Measurements from ENCODE around the gene PSTK. TPM values are rescaled to one million over a fixed set of nuclear protein-coding genes. Genes with fewer than 3 reads are reported as not detected.

Gene PSTK
- total RNA-seq, 2 donors from 2014 or later = 1.7 to 2.6 TPM

- intact Hi-C loops (cut with DNase I) = no loop called here
- Histone ChIP-seq H3K9me3 (no peaks in the 10 kb centered on the region), H3K27me3 (no peaks in the 10 kb centered on the region)
These were observed 39.1 kb downstream of the PSTK start for GRCh38 chr10:123019264-123019663.

DNA sequence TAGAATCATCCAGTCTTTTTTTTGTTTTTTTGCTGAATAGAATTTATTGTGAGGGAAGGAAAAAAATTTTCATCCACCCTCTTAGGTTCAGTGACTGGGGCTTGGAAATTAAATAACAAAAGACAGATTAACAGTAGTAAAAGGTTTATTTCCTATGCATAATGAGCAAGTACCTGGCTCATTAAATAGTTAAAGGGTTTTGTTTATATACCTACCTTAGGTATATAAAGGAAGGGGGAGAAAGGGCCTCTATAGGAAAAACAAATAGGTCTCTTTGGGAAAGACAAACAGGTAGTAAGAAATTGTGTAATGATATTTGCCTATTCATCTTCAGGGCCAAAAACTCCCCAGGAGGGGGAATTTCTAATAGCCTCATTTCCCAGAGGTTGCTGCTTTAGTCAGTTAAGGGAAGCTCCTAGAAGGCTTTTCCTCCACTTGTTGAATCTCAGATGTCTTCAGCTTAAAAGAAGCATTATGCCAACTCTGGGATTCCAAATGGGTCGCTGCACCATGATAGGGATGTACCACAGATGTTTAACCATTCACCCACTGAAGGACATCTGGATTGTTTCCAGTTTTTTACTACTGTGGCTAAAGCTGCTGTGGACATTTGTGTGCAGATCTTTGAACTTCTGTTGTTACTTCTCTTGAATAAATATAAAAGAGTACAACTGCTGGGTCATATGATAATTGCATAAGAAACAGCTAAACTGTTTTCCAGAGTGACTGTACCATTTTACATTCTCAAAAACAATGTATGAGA lies 39.9 kb downstream of the PSTK start:
- no peaks in the 10 kb centered on the region for H3K27me3 ChIP-seq
- no peak for DNase-seq
- H3K4me1 ChIP-seq = no peaks in the 10 kb centered on the region
- no peak overlapping the region for H3K27ac ChIP-seq
- TF ChIP-seq, protein P1, sequence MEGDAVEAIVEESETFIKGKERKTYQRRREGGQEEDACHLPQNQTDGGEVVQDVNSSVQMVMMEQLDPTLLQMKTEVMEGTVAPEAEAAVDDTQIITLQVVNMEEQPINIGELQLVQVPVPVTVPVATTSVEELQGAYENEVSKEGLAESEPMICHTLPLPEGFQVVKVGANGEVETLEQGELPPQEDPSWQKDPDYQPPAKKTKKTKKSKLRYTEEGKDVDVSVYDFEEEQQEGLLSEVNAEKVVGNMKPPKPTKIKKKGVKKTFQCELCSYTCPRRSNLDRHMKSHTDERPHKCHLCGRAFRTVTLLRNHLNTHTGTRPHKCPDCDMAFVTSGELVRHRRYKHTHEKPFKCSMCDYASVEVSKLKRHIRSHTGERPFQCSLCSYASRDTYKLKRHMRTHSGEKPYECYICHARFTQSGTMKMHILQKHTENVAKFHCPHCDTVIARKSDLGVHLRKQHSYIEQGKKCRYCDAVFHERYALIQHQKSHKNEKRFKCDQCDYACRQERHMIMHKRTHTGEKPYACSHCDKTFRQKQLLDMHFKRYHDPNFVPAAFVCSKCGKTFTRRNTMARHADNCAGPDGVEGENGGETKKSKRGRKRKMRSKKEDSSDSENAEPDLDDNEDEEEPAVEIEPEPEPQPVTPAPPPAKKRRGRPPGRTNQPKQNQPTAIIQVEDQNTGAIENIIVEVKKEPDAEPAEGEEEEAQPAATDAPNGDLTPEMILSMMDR (IDR thresholded peaks at IDR 0.05) = no peak
- no peaks in the 10 kb centered on the region for H3K36me3 ChIP-seq
- intact Hi-C loops (cut with DNase I) = no loop called here
- no peak overlapping the region for H3K4me3 ChIP-seq
- no peaks in the 10 kb centered on the region for H3K9me3 ChIP-seq
- H3K9ac ChIP-seq (ENCODE audit: low read depth in 2 of 2, low read length in 2 of 2) = no peak overlapping the region

More at GRCh38 chr10:123019264-123019663, 39.1 kb downstream of the PSTK start:
- Histone ChIP-seq H3K4me3 (no peak overlapping the region), H3K4me1 (no peaks in the 10 kb centered on the region), H3K9ac (ENCODE audit: low read depth in 2 of 2, low read length in 2 of 2) (no peak overlapping the region), H3K27ac (no peak overlapping the region), H3K36me3 (no peaks in the 10 kb centered on the region)
- no peak for DNase-seq
- TF ChIP-seq, protein P1 (IDR thresholded peaks at IDR 0.05) = no peak

GRCh38 chr10:123021517-123021916 lies 41.3 kb downstream of the PSTK start:
- Histone ChIP-seq H3K36me3 (no peaks in the 10 kb centered on the region), H3K4me3 (no peak overlapping the region), H3K9me3 (no peaks in the 10 kb centered on the region), H3K27me3 (no peaks in the 10 kb centered on the region), H3K9ac (ENCODE audit: low read depth in 2 of 2, low read length in 2 of 2) (no peak overlapping the region), H3K27ac (no peak overlapping the region), H3K4me1 (no peaks in the 10 kb centered on the region)
- no peak for DNase-seq
- TF ChIP-seq, protein P1 (IDR thresholded peaks at IDR 0.05) = no peak
- intact Hi-C loops (cut with DNase I) = no loop called here

GRCh38 chr10:123024540-123024939 lies 44.3 kb downstream of the PSTK start:
- no peak for DNase-seq
- Histone ChIP-seq H3K9ac (ENCODE audit: low read depth in 2 of 2, low read length in 2 of 2) (no peak overlapping the region), H3K27ac (no peak overlapping the region), H3K4me3 (no peak overlapping the region), H3K36me3 (no peaks in the 10 kb centered on the region), H3K9me3 (no peaks in the 10 kb centered on the region), H3K27me3 (no peaks in the 10 kb centered on the region), H3K4me1 (no peaks in the 10 kb centered on the region)
- TF ChIP-seq, protein P1 (IDR thresholded peaks at IDR 0.05) = no peak
- intact Hi-C loops (cut with DNase I) = no loop called here

GRCh38 chr10:123026302-123026701 lies 46.1 kb downstream of the PSTK start:
- H3K4me1 ChIP-seq = no peaks in the 10 kb centered on the region
- no peak for DNase-seq
- H3K27me3 ChIP-seq = no peaks in the 10 kb centered on the region
- TF ChIP-seq, protein P1 (IDR thresholded peaks at IDR 0.05) = no peak
- H3K36me3 ChIP-seq = no peaks in the 10 kb centered on the region
- no peak overlapping the region for H3K27ac ChIP-seq
- intact Hi-C loops (cut with DNase I) = no loop called here
- no peak overlapping the region for H3K4me3 ChIP-seq
- H3K9ac ChIP-seq (ENCODE audit: low read depth in 2 of 2, low read length in 2 of 2) = no peak overlapping the region
- H3K9me3 ChIP-seq = no peaks in the 10 kb centered on the region

Data from colonic mucosa (tissue), 4 donors.